ENCODE results near the gene FEM1B. TPM values are rescaled to one million over a fixed set of nuclear protein-coding genes. Genes with fewer than 3 reads are reported as not detected.

Gene FEM1B
- total and polyA plus RNA-seq, 4 donors: 39.9 to 128 (median 76.3) TPM

DNA sequence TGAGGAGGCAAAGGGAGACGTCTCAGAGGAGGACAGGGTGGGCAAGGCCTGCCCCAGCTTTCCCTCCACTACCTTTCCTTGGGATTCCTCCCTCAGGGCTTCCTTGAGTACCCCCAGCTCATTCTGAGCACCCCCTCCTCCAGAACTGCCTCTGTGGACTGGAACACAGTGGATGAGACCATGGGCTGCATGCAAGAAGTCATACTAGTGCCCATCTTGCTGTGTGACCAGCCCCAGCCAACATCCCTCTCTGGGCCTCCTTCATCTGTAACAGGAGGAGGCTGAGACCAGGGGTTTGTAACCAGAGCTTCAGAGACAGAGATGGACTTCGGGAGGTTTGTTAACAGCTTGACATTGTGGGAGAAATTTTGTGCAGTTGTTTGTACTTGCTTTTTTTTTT, 25.6 kb downstream of the FEM1B start:
- Histone ChIP-seq H3K4me3 (ENCODE audit: low read depth, low read length) (no peak overlapping the region), H3K27me3 (ENCODE audit: control insufficient read depth, insufficient read depth, low read length) (no peaks in the 10 kb centered on the region), H3K27ac (ENCODE audit: low read depth, low read length) (no peak overlapping the region), H3K4me1 (ENCODE audit: control insufficient read depth, insufficient read depth, low read length) (peaks cover 20% of the 10 kb centered on the region), H3K9me3 (ENCODE audit: control insufficient read depth, insufficient read depth, low read length) (no peaks in the 10 kb centered on the region), H3K36me3 (ENCODE audit: control insufficient read depth, insufficient read depth, low read length) (peaks cover 3% of the 10 kb centered on the region)
- DNase-seq (ENCODE audit: low read depth in 4 of 6, low spot score in 6 of 6): no peak
- 88% methylated on average over 1 of the region's 2 CpGs for WGBS (ENCODE audit: insufficient coverage)

DNA sequence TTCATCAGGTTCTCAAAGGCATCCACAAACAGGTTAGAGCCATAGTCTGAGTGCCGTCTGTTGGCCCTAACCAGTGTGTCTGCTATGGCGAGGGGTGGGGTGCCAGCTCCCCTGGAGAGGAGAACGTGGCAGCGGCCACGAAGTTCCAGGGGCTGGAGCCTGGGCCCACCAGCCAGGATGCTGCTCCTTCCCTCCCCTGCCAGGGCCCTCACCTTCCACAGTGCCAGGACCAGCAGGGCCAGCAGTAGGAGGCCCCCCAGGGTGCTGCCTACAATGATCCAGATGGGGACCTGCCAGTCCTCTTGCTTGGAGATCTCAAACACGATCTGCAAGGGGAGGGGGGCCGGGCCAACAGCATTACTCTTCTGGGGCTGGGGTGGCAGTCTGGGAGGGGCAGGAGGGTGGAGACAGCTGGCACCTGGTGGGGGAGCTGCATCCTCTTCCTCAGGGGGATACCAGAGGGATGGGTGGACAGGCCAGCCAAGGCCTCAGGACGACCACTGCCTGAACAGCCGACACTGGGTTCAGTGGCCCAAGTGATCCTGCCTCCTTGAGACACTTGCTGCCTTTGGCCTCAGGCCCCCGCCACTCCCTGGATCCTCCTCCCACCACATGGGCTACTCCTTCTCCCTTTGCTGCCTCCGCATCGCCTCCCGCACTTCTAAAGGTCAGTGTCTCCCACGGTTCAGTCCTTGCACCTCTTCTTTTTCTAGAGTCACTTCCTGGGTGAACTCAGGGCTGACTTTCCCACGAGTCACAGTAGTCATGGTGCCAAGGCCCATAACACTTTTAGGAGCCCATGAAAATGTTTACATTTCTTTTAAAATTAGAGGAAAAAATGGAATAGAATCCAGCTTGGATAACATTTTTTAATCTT, 26.3 kb downstream of the FEM1B start:
- Histone ChIP-seq H3K36me3 (ENCODE audit: control insufficient read depth, insufficient read depth, low read length) (peaks cover 3% of the 10 kb centered on the region), H3K4me3 (ENCODE audit: low read depth, low read length) (no peak overlapping the region), H3K27ac (ENCODE audit: low read depth, low read length) (no peak overlapping the region), H3K4me1 (ENCODE audit: control insufficient read depth, insufficient read depth, low read length) (peaks cover 17% of the 10 kb centered on the region), H3K27me3 (ENCODE audit: control insufficient read depth, insufficient read depth, low read length) (no peaks in the 10 kb centered on the region), H3K9me3 (ENCODE audit: control insufficient read depth, insufficient read depth, low read length) (no peaks in the 10 kb centered on the region)
- DNase-seq (ENCODE audit: low read depth in 4 of 6, low spot score in 6 of 6): no peak
- 78% methylated on average over 14 of the region's 15 CpGs for WGBS (ENCODE audit: insufficient coverage)

DNA sequence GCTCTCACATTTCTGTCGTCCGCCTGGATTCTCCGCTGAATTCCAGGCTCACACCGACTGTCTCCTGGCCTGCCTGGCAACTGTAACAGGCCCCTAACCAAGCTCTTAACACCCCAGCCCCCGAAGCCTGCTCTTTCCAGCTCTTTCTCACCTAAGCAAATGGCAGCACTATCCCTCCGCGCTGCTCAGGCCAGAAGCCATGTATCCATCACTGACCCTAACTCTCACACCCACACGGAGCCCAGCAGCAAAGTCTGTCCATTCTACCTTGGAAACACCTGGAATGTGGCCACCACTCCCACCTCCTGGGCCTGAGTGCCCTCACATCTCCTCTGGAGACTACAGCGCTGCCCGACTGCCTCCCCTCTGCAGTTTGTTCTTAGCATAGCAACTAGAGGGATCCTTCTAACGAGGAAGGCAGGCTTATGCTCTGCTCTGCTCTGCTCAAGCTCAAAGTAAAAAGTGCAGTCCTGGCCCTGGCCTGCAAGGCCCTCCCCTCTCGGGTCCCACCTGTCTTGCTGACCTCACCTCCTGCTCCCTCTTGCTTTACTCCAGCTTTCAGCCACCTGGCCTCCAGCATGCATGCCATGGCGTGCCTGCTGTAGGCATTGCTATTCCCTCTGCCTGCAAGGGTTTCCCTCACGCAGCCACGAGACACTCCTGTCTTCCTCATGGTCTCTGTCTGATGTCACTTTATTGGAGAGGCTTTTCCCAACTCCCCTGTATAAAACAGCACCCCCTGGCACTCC, 27.2 kb downstream of the FEM1B start:
- Histone ChIP-seq H3K27ac (ENCODE audit: low read depth, low read length) (no peak overlapping the region), H3K4me3 (ENCODE audit: low read depth, low read length) (no peak overlapping the region), H3K27me3 (ENCODE audit: control insufficient read depth, insufficient read depth, low read length) (no peaks in the 10 kb centered on the region), H3K9me3 (ENCODE audit: control insufficient read depth, insufficient read depth, low read length) (no peaks in the 10 kb centered on the region), H3K36me3 (ENCODE audit: control insufficient read depth, insufficient read depth, low read length) (peaks cover 3% of the 10 kb centered on the region), H3K4me1 (ENCODE audit: control insufficient read depth, insufficient read depth, low read length) (peaks cover 16% of the 10 kb centered on the region)
- no peak for DNase-seq (ENCODE audit: low read depth in 4 of 6, low spot score in 6 of 6)
- 53% methylated on average over 12 of the region's 15 CpGs for WGBS (ENCODE audit: insufficient coverage)

DNA sequence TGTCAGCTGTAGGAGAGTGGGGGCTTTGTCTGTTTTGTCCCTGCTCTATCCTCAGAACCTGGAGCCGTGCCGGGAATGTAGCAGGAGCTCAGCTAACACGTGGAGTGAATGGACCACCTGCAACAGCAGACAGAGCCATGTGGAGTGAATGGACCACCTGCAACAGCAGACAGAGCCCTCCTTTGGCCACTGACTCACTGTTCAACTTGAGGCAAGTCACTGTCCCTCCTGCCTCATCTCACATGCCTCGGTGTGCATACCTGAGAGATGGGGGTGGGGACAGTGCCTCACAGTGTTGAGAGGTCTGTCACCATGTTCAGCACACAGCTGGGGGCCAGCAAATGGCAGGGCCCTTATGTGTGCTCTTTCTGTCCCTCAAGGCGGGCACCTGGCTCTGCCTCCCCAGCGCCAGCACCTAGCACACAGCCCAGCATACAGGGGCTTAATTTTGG, 27.9 kb downstream of the FEM1B start:
- Histone ChIP-seq H3K4me1 (ENCODE audit: control insufficient read depth, insufficient read depth, low read length) (peaks cover 18% of the 10 kb centered on the region), H3K4me3 (ENCODE audit: low read depth, low read length) (no peak overlapping the region), H3K36me3 (ENCODE audit: control insufficient read depth, insufficient read depth, low read length) (peaks cover 3% of the 10 kb centered on the region), H3K9me3 (ENCODE audit: control insufficient read depth, insufficient read depth, low read length) (no peaks in the 10 kb centered on the region), H3K27ac (ENCODE audit: low read depth, low read length) (no peak overlapping the region), H3K27me3 (ENCODE audit: control insufficient read depth, insufficient read depth, low read length) (no peaks in the 10 kb centered on the region)
- WGBS (ENCODE audit: insufficient coverage): 37% methylated on average over 4 of the region's 6 CpGs
- DNase-seq (ENCODE audit: low read depth in 4 of 6, low spot score in 6 of 6): no peak

DNA sequence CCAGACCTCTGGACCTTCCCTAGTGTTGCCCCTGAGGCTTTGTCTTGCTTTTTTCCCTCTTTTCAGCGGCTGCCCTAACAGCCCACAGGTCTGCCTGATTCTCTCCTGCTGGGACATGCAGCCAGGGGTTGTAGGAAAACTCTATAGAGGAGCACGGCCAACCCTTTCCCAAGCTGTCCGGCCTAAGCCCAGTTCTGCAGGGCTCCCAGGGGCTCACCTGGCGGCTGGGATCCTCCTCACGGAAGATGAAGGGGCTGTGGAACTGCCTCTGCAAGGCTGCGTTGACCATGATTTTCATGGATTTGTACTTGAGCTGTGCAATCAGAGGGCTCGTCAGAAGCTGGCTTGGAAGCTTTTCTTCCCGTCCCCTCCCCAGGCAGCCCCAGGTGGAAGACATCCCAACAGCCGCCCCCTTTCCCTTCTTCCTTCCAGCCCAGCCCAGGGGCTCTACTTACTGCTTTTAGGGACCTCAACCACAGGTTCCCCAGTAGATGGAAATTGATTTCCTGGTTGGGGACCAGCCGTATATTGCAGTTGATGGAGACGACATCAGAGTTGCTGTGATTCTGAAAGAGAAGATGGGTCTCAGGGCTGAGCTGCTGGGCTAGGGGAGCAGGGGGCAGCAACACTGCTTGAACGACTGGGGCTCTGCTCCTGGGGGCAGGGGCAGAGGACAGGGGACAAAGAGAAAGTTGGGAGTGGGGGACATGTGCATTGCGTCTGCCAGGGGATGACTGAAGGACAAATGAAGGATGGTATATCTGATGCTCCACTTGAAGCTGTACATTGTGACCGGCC, 29.8 kb downstream of the FEM1B start:
- no peaks in the 10 kb centered on the region for H3K36me3 ChIP-seq (ENCODE audit: control insufficient read depth, insufficient read depth, low read length)
- DNase-seq (ENCODE audit: low read depth in 4 of 6, low spot score in 6 of 6): no peak
- no peak overlapping the region for H3K27ac ChIP-seq (ENCODE audit: low read depth, low read length)
- WGBS (ENCODE audit: insufficient coverage): 69% methylated on average over 12 of the region's 14 CpGs
- peaks cover 22% of the 10 kb centered on the region for H3K4me1 ChIP-seq (ENCODE audit: control insufficient read depth, insufficient read depth, low read length)
- no peak overlapping the region for H3K4me3 ChIP-seq (ENCODE audit: low read depth, low read length)
- no peaks in the 10 kb centered on the region for H3K27me3 ChIP-seq (ENCODE audit: control insufficient read depth, insufficient read depth, low read length)
- no peaks in the 10 kb centered on the region for H3K9me3 ChIP-seq (ENCODE audit: control insufficient read depth, insufficient read depth, low read length)

DNA sequence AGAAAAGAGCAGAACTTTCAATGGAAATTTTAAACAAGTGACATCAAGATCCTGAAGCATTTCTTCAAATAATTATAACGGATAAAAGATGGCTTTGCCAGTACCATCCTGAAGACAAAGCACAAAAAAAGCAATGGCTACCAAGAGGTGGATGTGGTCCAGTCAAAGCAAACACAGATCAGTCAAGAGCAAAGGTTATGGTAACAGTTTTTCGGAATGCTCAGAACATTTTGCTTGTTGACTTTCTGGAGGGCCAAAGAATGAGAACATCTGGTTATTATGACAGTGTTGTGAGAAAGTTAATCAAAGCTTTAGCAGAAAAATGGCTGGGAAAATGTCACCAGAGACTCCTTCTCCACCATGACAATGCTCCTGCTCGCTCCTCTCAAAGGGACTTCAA, 31.5 kb downstream of the FEM1B start:
- Histone ChIP-seq H3K36me3 (ENCODE audit: control insufficient read depth, insufficient read depth, low read length) (no peaks in the 10 kb centered on the region), H3K9me3 (ENCODE audit: control insufficient read depth, insufficient read depth, low read length) (no peaks in the 10 kb centered on the region), H3K4me1 (ENCODE audit: control insufficient read depth, insufficient read depth, low read length) (peaks cover 33% of the 10 kb centered on the region), H3K4me3 (ENCODE audit: low read depth, low read length) (no peak overlapping the region), H3K27ac (ENCODE audit: low read depth, low read length) (no peak overlapping the region), H3K27me3 (ENCODE audit: control insufficient read depth, insufficient read depth, low read length) (no peaks in the 10 kb centered on the region)
- 82% methylated on average over 2 of the region's 3 CpGs for WGBS (ENCODE audit: insufficient coverage)
- no peak for DNase-seq (ENCODE audit: low read depth in 4 of 6, low spot score in 6 of 6)

DNA sequence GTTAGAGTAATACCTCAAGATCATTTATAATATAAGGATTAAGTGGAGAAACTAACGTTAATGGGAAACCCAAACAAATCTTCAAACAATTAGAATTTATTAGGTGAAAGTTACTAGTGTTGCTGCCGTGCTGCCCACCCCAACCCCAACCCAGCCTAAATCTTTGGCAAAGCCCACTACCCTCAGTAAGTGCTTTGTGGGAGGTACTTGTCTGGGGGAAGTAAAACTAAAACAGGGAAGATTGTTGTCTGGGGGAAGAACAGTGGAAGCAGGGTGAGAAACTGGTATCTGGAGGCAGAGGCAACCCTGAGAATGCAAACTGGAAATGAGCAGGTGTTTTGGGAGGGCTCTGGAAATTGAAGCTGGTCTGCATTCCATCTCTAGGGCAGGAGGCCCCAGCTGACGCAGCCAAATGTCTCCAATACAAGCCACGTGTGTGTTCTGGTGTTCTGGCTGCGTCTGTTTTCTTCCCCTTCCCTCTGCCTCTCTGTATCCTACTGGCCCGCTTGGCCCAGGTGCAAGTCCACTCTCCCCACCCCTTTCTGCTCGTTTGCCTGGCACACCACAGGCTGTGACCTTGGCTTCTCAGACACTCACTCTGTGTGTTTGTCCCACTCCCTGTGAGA, 32.7 kb downstream of the FEM1B start:
- Histone ChIP-seq H3K4me3 (ENCODE audit: low read depth, low read length) (no peak overlapping the region), H3K4me1 (ENCODE audit: control insufficient read depth, insufficient read depth, low read length) (peaks cover 35% of the 10 kb centered on the region), H3K36me3 (ENCODE audit: control insufficient read depth, insufficient read depth, low read length) (no peaks in the 10 kb centered on the region), H3K27me3 (ENCODE audit: control insufficient read depth, insufficient read depth, low read length) (no peaks in the 10 kb centered on the region), H3K27ac (ENCODE audit: low read depth, low read length) (peak overlapping the region; percentile 33), H3K9me3 (ENCODE audit: control insufficient read depth, insufficient read depth, low read length) (no peaks in the 10 kb centered on the region)
- 29% methylated on average over 5 of the region's 7 CpGs for WGBS (ENCODE audit: insufficient coverage)
- DNase-seq (ENCODE audit: low read depth in 4 of 6, low spot score in 6 of 6): peak in 1 of 6 donors; percentile 30

DNA sequence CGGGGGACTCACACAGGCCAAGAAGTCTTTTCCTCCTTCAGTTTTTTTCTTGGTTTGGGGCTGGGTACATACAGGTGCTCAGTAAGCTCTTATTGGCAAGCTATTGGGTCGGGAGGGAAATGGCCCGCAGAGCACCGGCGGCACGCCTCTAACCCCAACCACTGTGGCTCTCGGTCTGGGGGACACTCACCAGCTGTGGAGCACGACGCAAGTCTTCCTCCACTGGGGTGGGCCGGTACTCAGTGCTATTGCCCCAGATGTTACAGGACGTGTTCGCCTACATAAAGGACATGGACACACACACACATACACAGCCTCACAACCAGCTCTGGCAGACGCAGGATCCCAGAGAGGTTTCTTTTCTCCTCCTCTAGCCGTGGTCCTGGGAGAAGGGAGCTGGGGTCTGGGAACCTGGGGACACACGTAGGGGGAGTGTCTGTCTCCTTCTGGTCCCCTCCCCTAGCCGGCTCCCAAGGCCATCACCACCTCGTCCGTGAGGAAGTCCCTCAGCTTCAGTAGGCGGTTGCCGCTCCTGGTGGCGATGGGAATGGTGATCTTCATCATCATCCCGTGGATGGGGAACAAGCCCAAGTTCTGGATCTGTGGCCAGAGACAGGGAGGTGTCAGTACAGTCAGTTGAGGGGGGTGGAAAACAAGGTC, 33.4 kb downstream of the FEM1B start:
- Histone ChIP-seq H3K27ac (ENCODE audit: low read depth, low read length) (peak overlapping the region; percentile 33), H3K9me3 (ENCODE audit: control insufficient read depth, insufficient read depth, low read length) (no peaks in the 10 kb centered on the region), H3K27me3 (ENCODE audit: control insufficient read depth, insufficient read depth, low read length) (no peaks in the 10 kb centered on the region), H3K4me1 (ENCODE audit: control insufficient read depth, insufficient read depth, low read length) (peaks cover 41% of the 10 kb centered on the region), H3K36me3 (ENCODE audit: control insufficient read depth, insufficient read depth, low read length) (no peaks in the 10 kb centered on the region), H3K4me3 (ENCODE audit: low read depth, low read length) (no peak overlapping the region)
- no peak for DNase-seq (ENCODE audit: low read depth in 4 of 6, low spot score in 6 of 6)
- WGBS (ENCODE audit: insufficient coverage): 85% methylated on average over 13 of the region's 22 CpGs

DNA sequence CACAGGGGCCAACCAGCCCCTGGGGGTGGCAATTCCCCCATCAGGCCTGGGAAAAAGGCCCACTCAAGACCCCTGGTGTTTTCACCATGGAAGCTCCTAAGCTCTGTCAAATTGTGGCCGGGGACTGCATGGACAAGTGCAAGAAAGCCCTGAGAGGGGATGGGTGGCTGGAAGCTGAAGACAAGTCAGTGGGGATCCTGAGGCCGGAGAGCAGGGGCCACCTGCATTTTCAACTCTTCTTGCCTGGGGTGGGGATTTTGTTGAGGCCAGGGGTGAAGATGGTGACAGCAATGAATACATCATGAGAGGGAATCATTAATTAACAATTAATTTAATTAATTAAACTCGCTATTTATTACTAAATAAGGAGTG, 33.9 kb downstream of the FEM1B start:
- Histone ChIP-seq H3K27ac (ENCODE audit: low read depth, low read length) (no peak overlapping the region), H3K36me3 (ENCODE audit: control insufficient read depth, insufficient read depth, low read length) (no peaks in the 10 kb centered on the region), H3K4me3 (ENCODE audit: low read depth, low read length) (no peak overlapping the region), H3K27me3 (ENCODE audit: control insufficient read depth, insufficient read depth, low read length) (no peaks in the 10 kb centered on the region), H3K9me3 (ENCODE audit: control insufficient read depth, insufficient read depth, low read length) (no peaks in the 10 kb centered on the region), H3K4me1 (ENCODE audit: control insufficient read depth, insufficient read depth, low read length) (peaks cover 43% of the 10 kb centered on the region)
- DNase-seq (ENCODE audit: low read depth in 4 of 6, low spot score in 6 of 6): no peak
- WGBS (ENCODE audit: insufficient coverage): 93% methylated on average over 2 of the region's 3 CpGs
